A549 (cell line): ENCODE results near the gene DRAM2. TPM values are rescaled to one million over a fixed set of nuclear protein-coding genes. Genes with fewer than 3 reads are reported as not detected.
"Not testable (repeated sequence)": the region's sequence is repeated elsewhere in the genome, so short reads cannot be mapped to it uniquely, and the experiment has no call there.

Experiments
- ATAC-seq, 2 experiments: fragments of 200-7000 bp in 1 of 2; fragments of >200 bp in 1 of 2; cut with Nextera tagmentation in 1 of 2; cut with Tn5 transposase in 1 of 2; 3 replicates each; pipeline versions ENCODE4 v1.8.0 to v1.9.1; 2018 to 2020; ENCODE audit warnings: mild to moderate bottlenecking in 1 of 2, moderate library complexity in 1 of 2
- CTCF ChIA-PET: fragments of 300-600 bp; sonication (Branson Sonifier 250); formaldehyde crosslinking; extraction: SDS; loops from one replicate; lab custom pipeline; 2021; ENCODE audit warnings: antibody characterized with exemption, inconsistent platforms; lab: Yijun Ruan, JAX
- POLR2A ChIA-PET: fragments of 350-600 bp; formaldehyde crosslinking; extraction: SDS; loops from one replicate; lab custom pipeline; 2021; ENCODE audit warnings: antibody characterized with exemption, inconsistent platforms; lab: Yijun Ruan, JAX
- DNase-seq, 2 experiments: peaks; one replicate each; pipeline versions ENCODE4 v3.0.0 to v3.0.0-alpha.2; 2011 to 2016; ENCODE audit warnings: low read depth in 1 of 2, low spot score in 1 of 2
- FAIRE-seq: peaks from 2 replicates; lab custom pipeline; 2011; peaks lifted over from hg19 to GRCh38; lab: Jason Lieb, UNC
- H3K27ac ChIP-seq, 2 experiments: fragments of >200 bp; sonication (Bioruptor Twin); formaldehyde crosslinking; 3 replicates each; pipeline ENCODE4 v1.5.1; 2016 to 2017
- H3K4me1 ChIP-seq: fragments of >200 bp; sonication (Bioruptor Twin); formaldehyde crosslinking; 3 replicates; pipeline ENCODE4 v1.6.1; 2016
- H3K4me2 ChIP-seq: fragments of >200 bp; sonication (Bioruptor Twin); formaldehyde crosslinking; 3 replicates; pipeline ENCODE4 v1.6.1; 2016
- H3K4me3 ChIP-seq: fragments of >200 bp; sonication (Bioruptor Twin); formaldehyde crosslinking; 3 replicates; pipeline ENCODE4 v1.5.1; 2016
- H3K9me3 ChIP-seq: fragments of >200 bp; sonication (Bioruptor Twin); formaldehyde crosslinking; 3 replicates; pipeline ENCODE4 v1.6.1; 2016
- BHLHE40 ChIP-seq: IDR thresholded peaks from 2 replicates; pipeline ENCODE4 v1.6.1; 2012; ENCODE audit warnings: low read depth, low read length, inconsistent platforms
- CEBPB ChIP-seq, 2 experiments: fragments of >200 bp in 1 of 2; sonication (Bioruptor Twin) in 1 of 2; formaldehyde crosslinking in 1 of 2; IDR thresholded peaks; 2 replicates each; pipeline ENCODE4 v1.6.1; 2012 to 2016
- EHMT2 ChIP-seq: fragments of 200-600 bp; sonication (generic); IDR thresholded peaks from 2 replicates; pipeline ENCODE4 v1.6.1; 2016; ENCODE audit warnings: antibody characterized with exemption, low read depth, mild to moderate bottlenecking, moderate library complexity
- EP300 ChIP-seq, 2 experiments: fragments of >200 bp; sonication (Bioruptor Twin); formaldehyde crosslinking; IDR thresholded peaks; 2 replicates in 1 of 2; 3 replicates in 1 of 2; pipeline ENCODE4 v1.6.1; 2016 to 2017
- HOXB5 ChIP-seq: fragments of 250-450 bp; sonication (Bioruptor Pico); IDR thresholded peaks from 2 replicates; pipeline ENCODE4 v1.5.0; 2020; ENCODE audit warnings: mild to moderate bottlenecking, moderate library complexity
- JUN ChIP-seq, 2 experiments: fragments of >200 bp; sonication (Bioruptor Twin); formaldehyde crosslinking; IDR thresholded peaks; 2 replicates in 1 of 2; 3 replicates in 1 of 2; pipeline ENCODE4 v1.6.1; 2016 to 2017
- MYC ChIP-seq: IDR thresholded peaks from 2 replicates; pipeline ENCODE4 v1.6.1; 2012; ENCODE audit warnings: mild to moderate bottlenecking, inconsistent platforms, low read length, improper control_type of control experiment, borderline replicate concordance
- NPAS2 ChIP-seq: fragments of 250-450 bp; sonication (Bioruptor Pico); IDR thresholded peaks from 2 replicates; pipeline ENCODE4 v1.8.0; 2022; ENCODE audit warnings: mild to moderate bottlenecking, moderate library complexity, borderline replicate concordance
- POLR2A ChIP-seq: IDR thresholded peaks from 2 replicates; pipeline ENCODE4 v1.6.1; 2012; ENCODE audit warnings: mild to moderate bottlenecking, low read length
- RAD21 ChIP-seq, 2 experiments: fragments of >200 bp in 1 of 2; sonication (Bioruptor Twin) in 1 of 2; formaldehyde crosslinking in 1 of 2; IDR thresholded peaks in 1 of 2; conservative IDR thresholded peaks in 1 of 2; 2 replicates in 1 of 2; 3 replicates in 1 of 2; pipeline ENCODE4 v1.6.1; 2012 to 2018; ENCODE audit warnings: inconsistent platforms in 1 of 2
- TFCP2L1 ChIP-seq: fragments of 250-450 bp; sonication (Bioruptor Pico); IDR thresholded peaks from 2 replicates; pipeline ENCODE4 v1.5.0; 2021; ENCODE audit warnings: mild to moderate bottlenecking
- ZC3H11A ChIP-seq: fragments of 450-650 bp; IDR thresholded peaks from 2 replicates; pipeline ENCODE4 v1.6.1; 2014; ENCODE audit warnings: antibody characterized with exemption, mild to moderate bottlenecking
- WGBS: methylation state at CpG from one replicate; pipeline ENCODE4 v1.1.6; 2017; ENCODE audit errors: missing lambda C conversion rate; 5-methylcytosine and 5-hydroxymethylcytosine counted together
- polyA plus RNA-seq, 4 experiments: library from polyadenylated mRNA; depleted of rRNA in 3 of 4; stranded (reverse); fragments of >200 nt; fragmentation: RNase III in 1 of 4; extraction: RNeasy Plus Mini Kit Qiagen cat#74134 plus additional on column Dnase treatment in 1 of 4; gene quantifications; 2 replicates in 3 of 4; 3 replicates in 1 of 4; pipeline ENCODE4 v1.2.3, GENCODE V29; 2011 to 2017
- small RNA-seq, 6 experiments: library from RNA; depleted of rRNA; stranded (forward); fragments of <200 nt; gene quantifications; one replicate each; pipeline ENCODE3, GENCODE V24; 2012
- TF ChIP-seq, protein P1 (sequence below): fragments of 200-600 bp; sonication (generic); IDR thresholded peaks from 2 replicates; pipeline ENCODE4 v1.6.1; 2016; ENCODE audit warnings: antibody characterized with exemption, mild to moderate bottlenecking, moderate library complexity

DRAM2 gene
- polyA plus RNA-seq, 2 of the 4 experiments (the other 2 are of a cell fraction) = 17.9 to 69.5 TPM

DNA sequence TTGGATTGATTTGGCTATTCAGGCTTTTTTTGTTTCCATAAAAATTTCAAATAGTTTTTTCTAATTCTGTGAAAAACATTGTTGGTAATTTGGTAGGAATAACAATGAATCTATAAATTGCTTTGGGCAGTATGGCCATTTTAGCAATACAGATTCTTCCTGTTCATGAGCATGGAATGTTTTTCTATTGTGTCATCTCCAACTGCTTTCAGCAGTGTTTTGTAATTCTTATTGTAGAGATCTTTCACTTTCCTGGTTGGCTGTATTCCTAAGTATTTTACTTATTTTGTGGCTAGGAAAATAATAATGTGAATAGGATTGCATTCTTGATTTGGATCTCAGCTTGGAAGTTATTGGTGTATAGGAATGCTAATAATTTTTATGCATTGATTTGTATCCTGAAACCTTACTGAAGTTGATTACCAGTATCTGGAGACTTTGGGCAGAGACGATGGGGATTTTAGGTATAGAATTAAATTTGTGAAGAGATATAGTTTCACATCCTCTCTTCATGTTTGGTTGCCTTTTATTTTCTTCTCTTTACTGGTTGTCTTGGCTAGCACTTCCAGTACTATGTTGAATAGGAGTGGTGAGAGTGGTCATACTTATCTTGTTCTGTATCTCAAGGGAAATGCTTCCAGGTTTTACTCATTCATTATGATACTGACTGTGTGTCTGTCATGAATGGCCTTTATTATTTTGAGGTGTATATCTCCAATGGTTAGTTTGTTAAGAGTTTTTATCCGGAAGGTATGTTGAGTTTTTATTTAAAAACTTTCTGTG lies 57.3 kb downstream of the DRAM2 start:
- no peak overlapping the region for H3K4me3 ChIP-seq
- TF ChIP-seq NPAS2 (CRISPR knock-in tag) (no peak), MYC (no peak), RAD21 (conservative IDR thresholded peaks at IDR 0.05 in 1 of 2, IDR thresholded peaks at IDR 0.05 in 1 of 2) (no peak), BHLHE40 (no peak), TFCP2L1 (CRISPR knock-in tag) (no peak), EHMT2 (no peak), CEBPB (IDR thresholded peaks at IDR 0.05) (no peak), JUN (IDR thresholded peaks at IDR 0.05) (no peak), HOXB5 (CRISPR knock-in tag) (no peak), EP300 (IDR thresholded peaks at IDR 0.05) (no peak), POLR2A (no peak), ZC3H11A (no peak)
- TF ChIP-seq, protein P1, sequence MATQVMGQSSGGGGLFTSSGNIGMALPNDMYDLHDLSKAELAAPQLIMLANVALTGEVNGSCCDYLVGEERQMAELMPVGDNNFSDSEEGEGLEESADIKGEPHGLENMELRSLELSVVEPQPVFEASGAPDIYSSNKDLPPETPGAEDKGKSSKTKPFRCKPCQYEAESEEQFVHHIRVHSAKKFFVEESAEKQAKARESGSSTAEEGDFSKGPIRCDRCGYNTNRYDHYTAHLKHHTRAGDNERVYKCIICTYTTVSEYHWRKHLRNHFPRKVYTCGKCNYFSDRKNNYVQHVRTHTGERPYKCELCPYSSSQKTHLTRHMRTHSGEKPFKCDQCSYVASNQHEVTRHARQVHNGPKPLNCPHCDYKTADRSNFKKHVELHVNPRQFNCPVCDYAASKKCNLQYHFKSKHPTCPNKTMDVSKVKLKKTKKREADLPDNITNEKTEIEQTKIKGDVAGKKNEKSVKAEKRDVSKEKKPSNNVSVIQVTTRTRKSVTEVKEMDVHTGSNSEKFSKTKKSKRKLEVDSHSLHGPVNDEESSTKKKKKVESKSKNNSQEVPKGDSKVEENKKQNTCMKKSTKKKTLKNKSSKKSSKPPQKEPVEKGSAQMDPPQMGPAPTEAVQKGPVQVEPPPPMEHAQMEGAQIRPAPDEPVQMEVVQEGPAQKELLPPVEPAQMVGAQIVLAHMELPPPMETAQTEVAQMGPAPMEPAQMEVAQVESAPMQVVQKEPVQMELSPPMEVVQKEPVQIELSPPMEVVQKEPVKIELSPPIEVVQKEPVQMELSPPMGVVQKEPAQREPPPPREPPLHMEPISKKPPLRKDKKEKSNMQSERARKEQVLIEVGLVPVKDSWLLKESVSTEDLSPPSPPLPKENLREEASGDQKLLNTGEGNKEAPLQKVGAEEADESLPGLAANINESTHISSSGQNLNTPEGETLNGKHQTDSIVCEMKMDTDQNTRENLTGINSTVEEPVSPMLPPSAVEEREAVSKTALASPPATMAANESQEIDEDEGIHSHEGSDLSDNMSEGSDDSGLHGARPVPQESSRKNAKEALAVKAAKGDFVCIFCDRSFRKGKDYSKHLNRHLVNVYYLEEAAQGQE = no peak
- FAIRE-seq = no peak
- WGBS = 21% methylated on average over 2 of the region's 2 CpGs
- CTCF ChIA-PET = no interaction called here
- POLR2A ChIA-PET = no interaction called here
- no peak overlapping the region for H3K4me2 ChIP-seq
- H3K4me1 ChIP-seq = no peaks in the 10 kb centered on the region
- no peaks in the 10 kb centered on the region for H3K9me3 ChIP-seq
- H3K27ac ChIP-seq = no peak overlapping the region
- ATAC-seq = no peak
- DNase-seq = no peak

DNA sequence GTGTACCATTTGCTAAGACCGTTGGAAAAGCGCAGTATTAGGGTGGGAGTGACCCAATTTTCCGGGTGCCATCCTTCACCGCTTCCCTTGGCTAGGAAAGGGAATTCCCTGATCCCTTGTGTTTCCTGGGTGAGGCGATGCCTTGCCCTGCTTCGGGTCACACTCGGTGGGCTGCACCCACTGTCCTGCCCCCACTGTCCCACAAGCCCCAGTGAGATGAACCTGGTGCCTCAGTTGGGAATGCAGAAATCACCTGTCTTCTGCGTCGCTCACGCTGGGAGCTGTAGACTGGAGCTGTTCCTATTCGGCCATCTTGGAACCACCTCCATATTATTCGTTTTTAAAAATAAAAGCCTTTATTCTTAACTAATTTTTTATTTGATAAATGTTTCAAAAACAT lies 60.6 kb downstream of the DRAM2 start:
- DNase-seq = not testable (repeated sequence)

DNA sequence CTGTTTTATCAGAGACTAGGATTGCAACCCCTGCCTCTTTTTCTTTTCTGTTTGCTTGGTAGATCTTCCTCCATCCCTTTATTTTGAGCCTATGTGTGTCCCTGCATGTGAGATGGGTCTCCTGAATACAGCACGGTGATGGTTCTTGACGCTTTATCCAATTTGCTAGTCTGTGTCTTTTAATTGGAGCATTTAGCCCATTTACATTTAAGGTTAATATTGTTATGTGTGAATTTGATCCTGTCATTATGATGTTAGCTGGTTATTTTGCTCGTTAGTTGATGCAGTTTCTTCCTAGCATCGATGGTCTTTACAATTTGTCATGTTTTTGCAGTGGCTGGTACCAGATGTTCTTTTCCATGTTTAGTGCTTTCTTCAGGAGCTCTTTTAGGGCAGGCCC lies 62.6 kb downstream of the DRAM2 start:
- H3K4me1 ChIP-seq, FAIRE-seq, H3K9me3 ChIP-seq, H3K4me3 ChIP-seq, POLR2A ChIA-PET, ATAC-seq, DNase-seq, H3K27ac ChIP-seq, H3K4me2 ChIP-seq, CTCF ChIA-PET: not testable (repeated sequence)
- 39% methylated on average over 4 of the region's 4 CpGs for WGBS

More for the DNA sequence above, 60.6 kb downstream of the DRAM2 start:
- H3K4me3 ChIP-seq, H3K27ac ChIP-seq, ATAC-seq, POLR2A ChIA-PET, H3K9me3 ChIP-seq, H3K4me2 ChIP-seq, H3K4me1 ChIP-seq, CTCF ChIA-PET, FAIRE-seq: not testable (repeated sequence)
- WGBS = 50% methylated on average over 8 of the region's 12 CpGs

Small RNAs within 50 kb of the gene (small RNA-seq; reads per million reads assigned to genes)
- gene AL355816.1 = 0 reads per million in 6 experiments

Other genes with a start within 250 kb of the DRAM2 start
- gene LRIF1, start 176.2 kb downstream of the DRAM2 start, polyA plus RNA-seq (2011; rRNA removed) = 29.1 and 40.8 TPM in 2 replicates
- 15.5 to 16.3 TPM (median 16.3 TPM) in 3 replicates for gene LRIF1, start 176.2 kb downstream of the DRAM2 start, polyA plus RNA-seq (2017; fragmentation: RNase III; extraction: RNeasy Plus Mini Kit Qiagen cat#74134 plus additional on column Dnase treatment)
- gene CEPT1, start 130 bp upstream of the DRAM2 start, polyA plus RNA-seq (2011; rRNA removed) = 26.2 and 26.9 TPM in 2 replicates
- 11.8 to 12.4 TPM (median 12.3 TPM) in 3 replicates for gene CEPT1, start 130 bp upstream of the DRAM2 start, polyA plus RNA-seq (2017; fragmentation: RNase III; extraction: RNeasy Plus Mini Kit Qiagen cat#74134 plus additional on column Dnase treatment)
- 3.4 and 3.6 TPM in 2 replicates for gene DENND2D, start 60.6 kb upstream of the DRAM2 start, polyA plus RNA-seq (2011; rRNA removed)
- 1.3 to 1.7 TPM (median 1.6 TPM) in 3 replicates for gene DENND2D, start 60.6 kb upstream of the DRAM2 start, polyA plus RNA-seq (2017; fragmentation: RNase III; extraction: RNeasy Plus Mini Kit Qiagen cat#74134 plus additional on column Dnase treatment)
- gene CHI3L2, start 87.6 kb upstream of the DRAM2 start, polyA plus RNA-seq (2011; rRNA removed) = 0.23 and 0.28 TPM in 2 replicates
- 0.22 to 0.43 TPM (median 0.42 TPM) in 3 replicates for gene CHI3L2, start 87.6 kb upstream of the DRAM2 start, polyA plus RNA-seq (2017; fragmentation: RNase III; extraction: RNeasy Plus Mini Kit Qiagen cat#74134 plus additional on column Dnase treatment)
- not detected in 2 replicates for gene CHIA, start 150.8 kb upstream of the DRAM2 start, polyA plus RNA-seq (2011; rRNA removed)
- gene CHIA, start 150.8 kb upstream of the DRAM2 start, polyA plus RNA-seq (2017; fragmentation: RNase III; extraction: RNeasy Plus Mini Kit Qiagen cat#74134 plus additional on column Dnase treatment) = not detected in 3 replicates